ENCODE data around the gene TLE6. TPM values are rescaled to one million over a fixed set of nuclear protein-coding genes. Genes with fewer than 3 reads are reported as not detected.

TLE6 gene
- total and polyA plus RNA-seq, 2 experiments from 2014 or later = 35.4 to 42.8 TPM

GRCh38 chr19:2944775-2945574, 32.4 kb upstream of the TLE6 start, which contains the start of gene ZNF77:
TSS of gene ZNF77 (minus strand) at chr19:2944971. CDS start at chr19:2944840, 131 bp downstream.
- peak within 1 kb of the TSS; percentile 63 for H3K27ac ChIP-seq
- H3K4me3 ChIP-seq = peak within 1 kb of the TSS; percentile 67
- DNase-seq (ENCODE audit: low read depth in 1 of 2, low spot score in 1 of 2) = peak; percentile 99
- H3K4me1 ChIP-seq (ENCODE audit: low read depth) = no peaks in the 10 kb centered on the region
- no peaks in the 10 kb centered on the region for H3K27me3 ChIP-seq
- H3K36me3 ChIP-seq = no peaks in the 10 kb centered on the region
- no peak for TF ChIP-seq CTCF (IDR thresholded peaks at IDR 0.05; ENCODE audit: low read depth, low read length)
- H3K9me3 ChIP-seq (ENCODE audit: low read depth) = no peaks in the 10 kb centered on the region

GRCh38 chr19:2945575-2946184, 31.7 kb upstream of the TLE6 start:
- Histone ChIP-seq H3K27me3 (no peaks in the 10 kb centered on the region), H3K36me3 (no peaks in the 10 kb centered on the region), H3K4me3 (peak overlapping the region; percentile 67), H3K27ac (no peak overlapping the region), H3K4me1 (ENCODE audit: low read depth) (no peaks in the 10 kb centered on the region), H3K9me3 (ENCODE audit: low read depth) (no peaks in the 10 kb centered on the region)
- no peak for DNase-seq (ENCODE audit: low read depth in 1 of 2, low spot score in 1 of 2)
- TF ChIP-seq CTCF (IDR thresholded peaks at IDR 0.05; ENCODE audit: low read depth, low read length) = no peak

GRCh38 chr19:2949939-2950285, 27.5 kb upstream of the TLE6 start:
- no peaks in the 10 kb centered on the region for H3K36me3 ChIP-seq
- no peaks in the 10 kb centered on the region for H3K4me1 ChIP-seq (ENCODE audit: low read depth)
- peak; percentile 74 to 79 for DNase-seq (ENCODE audit: low read depth in 1 of 2, low spot score in 1 of 2)
- TF ChIP-seq CTCF (IDR thresholded peaks at IDR 0.05; ENCODE audit: low read depth, low read length) = no peak
- H3K4me3 ChIP-seq = peak overlapping the region; percentile 72
- no peaks in the 10 kb centered on the region for H3K27me3 ChIP-seq
- no peaks in the 10 kb centered on the region for H3K9me3 ChIP-seq (ENCODE audit: low read depth)
- H3K27ac ChIP-seq = peak overlapping the region; percentile 88

- H3K27me3 ChIP-seq = no peaks in the 10 kb centered on the region
- H3K4me3 ChIP-seq = peak overlapping the region; percentile 72
- peak; percentile 100 for DNase-seq (ENCODE audit: low read depth in 1 of 2, low spot score in 1 of 2)
- peak overlapping the region; percentile 88 for H3K27ac ChIP-seq
- no peak for TF ChIP-seq CTCF (IDR thresholded peaks at IDR 0.05; ENCODE audit: low read depth, low read length)
- no peaks in the 10 kb centered on the region for H3K4me1 ChIP-seq (ENCODE audit: low read depth)
- no peaks in the 10 kb centered on the region for H3K9me3 ChIP-seq (ENCODE audit: low read depth)
- no peaks in the 10 kb centered on the region for H3K36me3 ChIP-seq
These were observed 26.9 kb upstream of the TLE6 start for GRCh38 chr19:2950286-2951124.

- H3K4me1 ChIP-seq (ENCODE audit: low read depth) = no peaks in the 10 kb centered on the region
- DNase-seq (ENCODE audit: low read depth in 1 of 2, low spot score in 1 of 2) = no peak
- no peaks in the 10 kb centered on the region for H3K9me3 ChIP-seq (ENCODE audit: low read depth)
- no peak overlapping the region for H3K27ac ChIP-seq
- H3K36me3 ChIP-seq = no peaks in the 10 kb centered on the region
- no peak overlapping the region for H3K4me3 ChIP-seq
- TF ChIP-seq CTCF (IDR thresholded peaks at IDR 0.05; ENCODE audit: low read depth, low read length) = no peak
- no peaks in the 10 kb centered on the region for H3K27me3 ChIP-seq
These were observed 24.3 kb upstream of the TLE6 start for GRCh38 chr19:2952953-2953481.
